NCI-H1436 (cell line): ENCODE data around the gene ARHGAP10.

ENCODE experiments used
- DNase-seq: peaks from one replicate; lab custom pipeline; 2025; lab: John Stamatoyannopoulos, UW

The ARHGAP10 gene

GRCh38 chr4:148092316-148093014 lies 360.6 kb downstream of the ARHGAP10 start:
- DNase-seq = no peak

- no peak for DNase-seq
These were observed 361.2 kb downstream of the ARHGAP10 start for GRCh38 chr4:148093065-148093464.

GRCh38 chr4:148094149-148094548 lies 362.3 kb downstream of the ARHGAP10 start:
- DNase-seq = no peak

- no peak for DNase-seq
These were observed 363.5 kb downstream of the ARHGAP10 start for GRCh38 chr4:148095346-148095923.

- DNase-seq = no peak
These were observed 365.9 kb downstream of the ARHGAP10 start for GRCh38 chr4:148097801-148098200.

GRCh38 chr4:148101235-148101634 lies 369.3 kb downstream of the ARHGAP10 start:
- DNase-seq = no peak

GRCh38 chr4:148101790-148102189 lies 369.9 kb downstream of the ARHGAP10 start:
- no peak for DNase-seq

- DNase-seq = no peak
These were observed 371.9 kb downstream of the ARHGAP10 start for GRCh38 chr4:148103597-148104355.

- no peak for DNase-seq
These were observed 376.9 kb downstream of the ARHGAP10 start for GRCh38 chr4:148108766-148109165.

- no peak for DNase-seq
These were observed 377.3 kb downstream of the ARHGAP10 start for GRCh38 chr4:148109216-148109615.

- DNase-seq = no peak
These were observed 378.3 kb downstream of the ARHGAP10 start for GRCh38 chr4:148110169-148110568.

- no peak for DNase-seq
These were observed 380.5 kb downstream of the ARHGAP10 start for GRCh38 chr4:148112231-148112982.

GRCh38 chr4:148114436-148114835 lies 382.5 kb downstream of the ARHGAP10 start:
- DNase-seq = no peak

GRCh38 chr4:148116264-148116663 lies 384.4 kb downstream of the ARHGAP10 start:
- no peak for DNase-seq

GRCh38 chr4:148116969-148117368 lies 385.1 kb downstream of the ARHGAP10 start:
- no peak for DNase-seq

- no peak for DNase-seq
These were observed 386.3 kb downstream of the ARHGAP10 start for GRCh38 chr4:148118179-148118578.

GRCh38 chr4:148118633-148119032 lies 386.7 kb downstream of the ARHGAP10 start:
- DNase-seq = no peak

- DNase-seq = no peak
These were observed 388.3 kb downstream of the ARHGAP10 start for GRCh38 chr4:148120216-148120615.
